ENCODE results near the gene BBX. TPM values are rescaled to one million over a fixed set of nuclear protein-coding genes. Genes with fewer than 3 reads are reported as not detected.

Gene BBX
- total and polyA plus RNA-seq, 12 donors: 4.6 to 49.8 (median 38.0) TPM

GRCh38 chr3:107842940-107843339 is 320.2 kb downstream of the BBX start:
- Histone ChIP-seq H3K27ac (no peak overlapping the region), H3K36me3 (no peaks in the 10 kb centered on the region), H3K4me1 (peaks cover 0 to 8% (median 0%) of the 10 kb centered on the region in 9 donors), H3K9me3 (no peaks in the 10 kb centered on the region), H3K27me3 (no peaks in the 10 kb centered on the region), H3K4me3 (no peak overlapping the region)
- intact Hi-C loops (cut with DNase I): loop anchor here in 5 of 10 donors (5.0 to 10.0 kb wide), 4 partner anchors 168 to 608 kb away; no protein-coding TSS in a partner anchor
- TF ChIP-seq, protein P1, sequence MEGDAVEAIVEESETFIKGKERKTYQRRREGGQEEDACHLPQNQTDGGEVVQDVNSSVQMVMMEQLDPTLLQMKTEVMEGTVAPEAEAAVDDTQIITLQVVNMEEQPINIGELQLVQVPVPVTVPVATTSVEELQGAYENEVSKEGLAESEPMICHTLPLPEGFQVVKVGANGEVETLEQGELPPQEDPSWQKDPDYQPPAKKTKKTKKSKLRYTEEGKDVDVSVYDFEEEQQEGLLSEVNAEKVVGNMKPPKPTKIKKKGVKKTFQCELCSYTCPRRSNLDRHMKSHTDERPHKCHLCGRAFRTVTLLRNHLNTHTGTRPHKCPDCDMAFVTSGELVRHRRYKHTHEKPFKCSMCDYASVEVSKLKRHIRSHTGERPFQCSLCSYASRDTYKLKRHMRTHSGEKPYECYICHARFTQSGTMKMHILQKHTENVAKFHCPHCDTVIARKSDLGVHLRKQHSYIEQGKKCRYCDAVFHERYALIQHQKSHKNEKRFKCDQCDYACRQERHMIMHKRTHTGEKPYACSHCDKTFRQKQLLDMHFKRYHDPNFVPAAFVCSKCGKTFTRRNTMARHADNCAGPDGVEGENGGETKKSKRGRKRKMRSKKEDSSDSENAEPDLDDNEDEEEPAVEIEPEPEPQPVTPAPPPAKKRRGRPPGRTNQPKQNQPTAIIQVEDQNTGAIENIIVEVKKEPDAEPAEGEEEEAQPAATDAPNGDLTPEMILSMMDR (IDR thresholded peaks at IDR 0.05): no peak
- WGBS, 2 donors: 80 to 87% methylated on average over 8 of the region's 8 CpGs
- DNase-seq (no peak), ATAC-seq (no peak)

GRCh38 chr3:107845380-107846278 is 322.9 kb downstream of the BBX start:
- WGBS, 2 donors: 67 to 73% methylated on average over 11 of the region's 11 CpGs
- no peak for ATAC-seq
- intact Hi-C loops (cut with DNase I): loop anchor here in 5 of 10 donors (2.0 to 10.0 kb wide), 4 partner anchors 171 to 611 kb away; no protein-coding TSS in a partner anchor

GRCh38 chr3:107846279-107846852 is 323.6 kb downstream of the BBX start:
- no peak overlapping the region for H3K27ac ChIP-seq
- peak; percentile 51 to 88 (median 72) for ATAC-seq

More at GRCh38 chr3:107845380-107846278, 322.9 kb downstream of the BBX start:
- H3K36me3 ChIP-seq: no peaks in the 10 kb centered on the region
- H3K4me1 ChIP-seq: peaks cover 0 to 8% (median 0%) of the 10 kb centered on the region in 9 donors
- H3K27ac ChIP-seq: no peak overlapping the region
- no peak overlapping the region for H3K4me3 ChIP-seq
- no peaks in the 10 kb centered on the region for H3K27me3 ChIP-seq
- TF ChIP-seq, protein P1 (IDR thresholded peaks at IDR 0.05): no peak
- H3K9me3 ChIP-seq: no peaks in the 10 kb centered on the region
- no peak for DNase-seq

DNA sequence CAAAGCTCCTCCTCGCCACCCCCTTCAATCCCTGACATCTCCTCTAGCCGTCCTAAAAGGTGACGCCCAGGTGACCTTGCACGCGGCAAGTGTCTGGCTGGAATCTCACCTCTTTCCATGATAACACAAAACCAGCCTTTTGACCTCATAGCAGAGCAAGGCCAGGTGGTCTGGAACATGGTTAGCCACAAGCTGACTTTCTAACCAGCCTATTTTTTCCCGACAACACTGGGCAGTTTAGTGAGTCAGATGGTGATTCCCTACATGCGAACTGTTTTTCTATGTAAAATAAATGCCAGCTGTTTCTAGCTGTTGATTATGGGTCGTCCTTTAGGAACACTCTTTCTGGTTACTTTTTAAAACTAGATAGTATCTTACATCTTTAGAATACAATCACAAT is 325.0 kb downstream of the BBX start:
- H3K36me3 ChIP-seq: no peaks in the 10 kb centered on the region
- peaks cover 0 to 6% (median 0%) of the 10 kb centered on the region in 11 donors for H3K9me3 ChIP-seq
- DNase-seq (no peak), ATAC-seq (no peak)
- H3K27ac ChIP-seq: no peak overlapping the region
- no peak overlapping the region for H3K4me3 ChIP-seq
- peaks cover 0 to 8% (median 0%) of the 10 kb centered on the region in 9 donors for H3K4me1 ChIP-seq
- no peaks in the 10 kb centered on the region for H3K27me3 ChIP-seq
- intact Hi-C loops (cut with DNase I): loop anchor here in 5 of 10 donors (2.0 to 10.0 kb wide), 4 partner anchors 173 to 613 kb away; no protein-coding TSS in a partner anchor
- TF ChIP-seq, protein P1 (IDR thresholded peaks at IDR 0.05): no peak
- 82 to 85% methylated on average over 8 of the region's 8 CpGs for WGBS, 2 donors

More at GRCh38 chr3:107846279-107846852, 323.6 kb downstream of the BBX start:
- H3K4me3 ChIP-seq: no peak overlapping the region
- intact Hi-C loops (cut with DNase I): loop anchor here in 5 of 10 donors (2.0 to 10.0 kb wide), 4 partner anchors 172 to 612 kb away; no protein-coding TSS in a partner anchor
- 54 to 56% methylated on average over 10 of the region's 10 CpGs for WGBS, 2 donors
- peaks cover 0 to 8% (median 0%) of the 10 kb centered on the region in 9 donors for H3K4me1 ChIP-seq
- peak; percentile 57 to 70 for DNase-seq
- H3K27me3 ChIP-seq: no peaks in the 10 kb centered on the region
- TF ChIP-seq, protein P1 (IDR thresholded peaks at IDR 0.05): peak in 8 of 9 donors; percentile 20 to 71 (median 64)
- H3K9me3 ChIP-seq: no peaks in the 10 kb centered on the region
- H3K36me3 ChIP-seq: no peaks in the 10 kb centered on the region
